ENCODE data around the gene DUSP7. TPM values are rescaled to one million over a fixed set of nuclear protein-coding genes. Genes with fewer than 3 reads are reported as not detected.
A peak's percentile ranks its signal among the peaks of the same experiment; 100 is the strongest.

DUSP7 gene
- total RNA-seq, 1 experiment from 2014 or later: 9.9 TPM

DNA sequence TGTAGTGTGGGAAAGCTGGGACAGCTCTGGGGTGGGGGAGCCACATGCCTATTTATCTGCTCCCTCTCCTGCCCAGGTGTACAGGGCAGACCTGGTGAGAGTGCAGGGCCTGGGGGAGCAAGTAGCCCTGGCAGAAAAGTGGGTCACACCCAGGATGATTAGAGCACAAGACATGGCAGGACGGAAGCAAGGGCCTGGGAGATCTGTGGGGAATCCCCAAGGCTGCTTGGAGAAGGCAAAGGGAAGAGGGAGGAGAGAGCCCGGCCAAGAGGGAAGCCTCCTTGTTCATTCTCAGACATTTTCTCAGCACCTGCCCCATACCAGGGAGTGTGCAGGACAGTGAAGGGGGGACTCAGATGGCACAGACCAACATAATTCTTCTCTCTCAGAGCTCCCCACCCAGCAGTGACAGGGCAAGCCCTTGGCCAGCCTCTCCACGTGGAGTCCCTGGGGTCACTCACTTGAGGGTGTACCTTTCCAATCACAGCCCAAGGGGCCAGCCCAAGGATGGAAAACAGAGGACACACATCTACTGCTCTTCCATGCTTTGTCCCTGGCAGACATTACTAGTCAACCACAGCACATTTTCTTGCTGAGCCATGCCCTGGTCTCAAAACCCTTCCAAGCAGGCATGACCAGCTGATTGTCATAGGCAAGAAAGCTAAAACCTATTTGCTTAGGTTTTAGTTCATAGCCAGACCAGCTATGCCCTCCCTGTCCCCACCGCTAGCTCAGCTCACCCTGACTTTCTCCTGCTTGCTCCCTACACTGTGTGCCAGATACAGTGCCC, 4.9 kb upstream of the DUSP7 start:
- no TSS peak for BruUV-seq (replicated peaks)
- ChIA-PET POLR2A (no interaction called here), CTCF (no interaction called here)
- no peaks in the 10 kb centered on the region for H3K27me3 Mint-ChIP-seq (ENCODE audit: insufficient read depth, unreplicated experiment)
- TF ChIP-seq CTCF (IDR thresholded peaks at IDR 0.05; ENCODE audit: insufficient read depth in 1 of 2, low read depth in 1 of 2, low read length in 1 of 2, severe bottlenecking in 1 of 2, unreplicated experiment in 1 of 2): no peak
- Histone ChIP-seq H3K4me3 (ENCODE audit: low read depth, low read length) (no peak overlapping the region), H3K36me3 (ENCODE audit: control insufficient read depth, insufficient read depth, low read length) (no peaks in the 10 kb centered on the region), H3K4me1 (peaks cover 4% of the 10 kb centered on the region; the same call in 1 of the 2 replicates), H3K9me3 (no peaks in the 10 kb centered on the region), H3K27me3 (replicated peaks; ENCODE audit: control insufficient read depth, insufficient read depth, low read length) (no peaks in the 10 kb centered on the region)
- intact Hi-C loops (cut with micrococcal nuclease; ENCODE audit: unreplicated experiment): no loop called here
- H3K4me3 Mint-ChIP-seq (ENCODE audit: unreplicated experiment): no peak overlapping the region
- H3K9me3 Mint-ChIP-seq (ENCODE audit: unreplicated experiment): no peaks in the 10 kb centered on the region
- no peak for DNase-seq
- H3K27ac Mint-ChIP-seq (ENCODE audit: unreplicated experiment): no peak overlapping the region
- H3K36me3 Mint-ChIP-seq (ENCODE audit: insufficient read depth, unreplicated experiment): no peaks in the 10 kb centered on the region
- H3K4me1 Mint-ChIP-seq (ENCODE audit: low read depth, unreplicated experiment): no peaks in the 10 kb centered on the region

DNA sequence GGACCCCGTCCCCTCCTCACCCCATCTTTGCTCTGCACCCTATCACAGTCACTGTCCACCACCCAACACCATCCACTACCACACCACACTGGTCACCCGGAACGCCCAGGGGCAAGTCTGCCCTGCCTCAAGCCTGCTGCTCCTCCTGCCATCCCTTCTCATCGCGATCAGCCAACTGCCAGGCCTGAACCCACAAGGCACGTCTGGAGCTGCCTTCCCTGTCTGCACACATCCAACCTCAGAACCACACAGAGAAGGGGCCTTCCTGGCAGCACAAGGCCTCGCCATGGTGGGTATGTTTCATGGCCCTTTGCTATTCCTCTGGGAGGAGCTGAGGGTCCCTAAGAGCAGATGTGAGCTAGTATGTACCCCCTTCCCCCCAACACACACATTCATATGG, 3.4 kb upstream of the DUSP7 start:
- Histone ChIP-seq H3K4me1 (peaks cover 4% of the 10 kb centered on the region; the same call in 1 of the 2 replicates), H3K4me3 (ENCODE audit: low read depth, low read length) (no peak overlapping the region), H3K36me3 (ENCODE audit: control insufficient read depth, insufficient read depth, low read length) (no peaks in the 10 kb centered on the region), H3K9me3 (no peaks in the 10 kb centered on the region), H3K27me3 (replicated peaks; ENCODE audit: control insufficient read depth, insufficient read depth, low read length) (no peaks in the 10 kb centered on the region)
- TF ChIP-seq CTCF (IDR thresholded peaks at IDR 0.05; ENCODE audit: insufficient read depth in 1 of 2, low read depth in 1 of 2, low read length in 1 of 2, severe bottlenecking in 1 of 2, unreplicated experiment in 1 of 2): no peak
- ChIA-PET POLR2A (interaction anchor here (0.5 kb wide), 1 partner anchor 65 kb away, joined by 4 read pairs; no protein-coding TSS in a partner anchor), CTCF (no interaction called here)
- intact Hi-C loops (cut with micrococcal nuclease; ENCODE audit: unreplicated experiment): no loop called here
- Mint-ChIP-seq H3K9me3 (ENCODE audit: unreplicated experiment) (no peaks in the 10 kb centered on the region), H3K27ac (ENCODE audit: unreplicated experiment) (no peak overlapping the region), H3K36me3 (ENCODE audit: insufficient read depth, unreplicated experiment) (peaks cover 4% of the 10 kb centered on the region), H3K27me3 (ENCODE audit: insufficient read depth, unreplicated experiment) (no peaks in the 10 kb centered on the region), H3K4me3 (ENCODE audit: unreplicated experiment) (no peak overlapping the region), H3K4me1 (ENCODE audit: low read depth, unreplicated experiment) (no peaks in the 10 kb centered on the region)
- BruUV-seq (replicated peaks): no TSS peak
- no peak for DNase-seq

DNA sequence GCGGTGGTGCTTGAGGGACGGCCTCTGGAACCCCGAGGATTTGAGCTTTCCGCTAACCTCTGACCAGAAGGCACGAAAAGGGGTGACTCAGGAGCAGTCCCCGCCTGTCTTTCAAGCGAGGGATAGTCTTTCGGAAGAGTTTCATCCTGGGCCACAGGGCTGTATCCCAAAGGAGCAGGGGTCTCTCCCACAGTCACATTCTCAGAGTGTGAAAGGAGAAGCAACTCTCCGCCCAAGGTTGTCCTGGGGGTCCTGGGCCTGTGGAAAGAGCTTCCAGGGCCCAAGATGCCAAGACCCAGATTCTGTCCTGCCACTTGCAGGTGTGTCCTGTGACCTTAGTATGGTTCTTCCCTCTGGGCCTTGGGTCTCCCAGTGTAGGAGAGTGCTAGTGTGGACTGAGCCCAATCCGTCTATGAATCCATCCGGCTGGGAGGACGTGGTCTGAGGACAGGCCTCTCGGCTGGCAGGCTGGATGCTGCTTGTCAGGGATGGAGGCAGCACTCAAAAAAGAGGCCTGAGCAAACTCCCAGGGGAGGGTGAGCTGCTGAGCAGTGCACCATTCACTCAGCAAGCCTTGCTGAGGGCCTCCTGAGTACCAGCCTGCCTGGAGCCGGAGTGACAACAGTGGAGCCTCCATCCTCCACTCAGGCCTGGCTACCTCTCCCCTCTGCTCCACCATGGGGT, 1.6 kb upstream of the DUSP7 start:
- no peaks in the 10 kb centered on the region for H3K9me3 ChIP-seq
- no peak for DNase-seq
- no peaks in the 10 kb centered on the region for H3K27me3 ChIP-seq (replicated peaks; ENCODE audit: control insufficient read depth, insufficient read depth, low read length)
- H3K27me3 Mint-ChIP-seq (ENCODE audit: insufficient read depth, unreplicated experiment): no peaks in the 10 kb centered on the region
- H3K4me3 ChIP-seq (ENCODE audit: low read depth, low read length): peak overlapping the region; percentile 31
- H3K4me3 Mint-ChIP-seq (ENCODE audit: unreplicated experiment): peak overlapping the region; percentile 89
- ChIA-PET POLR2A (interaction anchor here (1.4 to 2.5 kb wide), 2 partner anchors 75 to 96 kb away, joined by 10 to 12 read pairs; partner anchors contain the start of genes ACY1 and POC1A), CTCF (interaction anchor here (0.7 to 3.1 kb wide), 7 partner anchors 8 to 116 kb away, joined by 3 to 19 read pairs (median 4); partner anchors contain the start of genes ABHD14B, ACY1, PARP3 and RRP9)
- peaks cover 4% of the 10 kb centered on the region; the same call in 1 of the 2 replicates for H3K4me1 ChIP-seq
- no peaks in the 10 kb centered on the region for H3K4me1 Mint-ChIP-seq (ENCODE audit: low read depth, unreplicated experiment)
- H3K36me3 Mint-ChIP-seq (ENCODE audit: insufficient read depth, unreplicated experiment): peaks cover 4% of the 10 kb centered on the region
- H3K27ac Mint-ChIP-seq (ENCODE audit: unreplicated experiment): peak overlapping the region; percentile 89
- no peak for TF ChIP-seq CTCF (IDR thresholded peaks at IDR 0.05; ENCODE audit: insufficient read depth in 1 of 2, low read depth in 1 of 2, low read length in 1 of 2, severe bottlenecking in 1 of 2, unreplicated experiment in 1 of 2)
- H3K36me3 ChIP-seq (ENCODE audit: control insufficient read depth, insufficient read depth, low read length): no peaks in the 10 kb centered on the region; the same call in 1 of the 2 replicates
- no TSS peak for BruUV-seq (replicated peaks)
- intact Hi-C loops (cut with micrococcal nuclease; ENCODE audit: unreplicated experiment): loop anchor here (1.0 to 2.0 kb wide), 4 partner anchors 41 to 97 kb away; partner anchors contain the start of gene POC1A
- H3K9me3 Mint-ChIP-seq (ENCODE audit: unreplicated experiment): no peaks in the 10 kb centered on the region
